ENCODE data around the gene COL13A1. TPM values are rescaled to one million over a fixed set of nuclear protein-coding genes. Genes with fewer than 3 reads are reported as not detected.

The COL13A1 gene
- total RNA-seq, 2 experiments from 2014 or later, result not detected

GRCh38 chr10:69915215-69915560 is 113.5 kb downstream of the COL13A1 start:
- peaks cover 7% of the 10 kb centered on the region for H3K27me3 Mint-ChIP-seq
- H3K9me3 Mint-ChIP-seq, result no peaks in the 10 kb centered on the region
- no peak overlapping the region for H3K27ac Mint-ChIP-seq
- DNase-seq, result no peak
- H3K36me3 Mint-ChIP-seq, result no peaks in the 10 kb centered on the region
- no peaks in the 10 kb centered on the region for H3K4me1 Mint-ChIP-seq
- H3K4me3 Mint-ChIP-seq, result no peak overlapping the region

GRCh38 chr10:69916118-69916517 is 114.4 kb downstream of the COL13A1 start:
- no peaks in the 10 kb centered on the region for H3K9me3 Mint-ChIP-seq
- DNase-seq, result no peak
- no peak overlapping the region for H3K4me3 Mint-ChIP-seq
- H3K27me3 Mint-ChIP-seq, result peaks cover 7% of the 10 kb centered on the region
- H3K4me1 Mint-ChIP-seq, result no peaks in the 10 kb centered on the region
- H3K27ac Mint-ChIP-seq, result no peak overlapping the region
- no peaks in the 10 kb centered on the region for H3K36me3 Mint-ChIP-seq

- Mint-ChIP-seq H3K9me3 (no peaks in the 10 kb centered on the region), H3K4me3 (no peak overlapping the region), H3K27me3 (peaks cover 7% of the 10 kb centered on the region), H3K4me1 (no peaks in the 10 kb centered on the region), H3K36me3 (no peaks in the 10 kb centered on the region), H3K27ac (no peak overlapping the region)
- DNase-seq, result no peak
Measured at GRCh38 chr10:69918036-69918435, 116.3 kb downstream of the COL13A1 start.

- H3K36me3 Mint-ChIP-seq, result no peaks in the 10 kb centered on the region
- H3K4me3 Mint-ChIP-seq, result no peak overlapping the region
- no peak for DNase-seq
- H3K9me3 Mint-ChIP-seq, result no peaks in the 10 kb centered on the region
- H3K4me1 Mint-ChIP-seq, result no peaks in the 10 kb centered on the region
- H3K27ac Mint-ChIP-seq, result no peak overlapping the region
- peaks cover 7% of the 10 kb centered on the region for H3K27me3 Mint-ChIP-seq
Measured at GRCh38 chr10:69919250-69919649, 117.5 kb downstream of the COL13A1 start.

- Mint-ChIP-seq H3K27ac (no peak overlapping the region), H3K36me3 (no peaks in the 10 kb centered on the region), H3K27me3 (no peaks in the 10 kb centered on the region), H3K4me1 (no peaks in the 10 kb centered on the region), H3K9me3 (peaks cover 3% of the 10 kb centered on the region), H3K4me3 (no peak overlapping the region)
- no peak for DNase-seq
Measured at GRCh38 chr10:69925111-69925510, 123.4 kb downstream of the COL13A1 start.

- peaks cover 3% of the 10 kb centered on the region for H3K9me3 Mint-ChIP-seq
- H3K27me3 Mint-ChIP-seq, result no peaks in the 10 kb centered on the region
- H3K4me1 Mint-ChIP-seq, result no peaks in the 10 kb centered on the region
- no peak for DNase-seq
- H3K36me3 Mint-ChIP-seq, result no peaks in the 10 kb centered on the region
- no peak overlapping the region for H3K4me3 Mint-ChIP-seq
- no peak overlapping the region for H3K27ac Mint-ChIP-seq
Measured at GRCh38 chr10:69928339-69928738, 126.6 kb downstream of the COL13A1 start.

- Mint-ChIP-seq H3K27ac (no peak overlapping the region), H3K4me1 (no peaks in the 10 kb centered on the region), H3K9me3 (peaks cover 3% of the 10 kb centered on the region), H3K4me3 (no peak overlapping the region), H3K36me3 (no peaks in the 10 kb centered on the region), H3K27me3 (no peaks in the 10 kb centered on the region)
- no peak for DNase-seq
Measured at GRCh38 chr10:69929575-69929974, 127.9 kb downstream of the COL13A1 start.

- Mint-ChIP-seq H3K9me3 (no peaks in the 10 kb centered on the region), H3K36me3 (no peaks in the 10 kb centered on the region), H3K4me3 (no peak overlapping the region), H3K27me3 (no peaks in the 10 kb centered on the region), H3K27ac (no peak overlapping the region), H3K4me1 (no peaks in the 10 kb centered on the region)
- DNase-seq, result no peak
Measured at GRCh38 chr10:69934768-69935167, 133.1 kb downstream of the COL13A1 start.

- DNase-seq, result no peak
- Mint-ChIP-seq H3K27me3 (no peaks in the 10 kb centered on the region), H3K4me1 (no peaks in the 10 kb centered on the region), H3K4me3 (no peak overlapping the region), H3K36me3 (no peaks in the 10 kb centered on the region), H3K27ac (no peak overlapping the region), H3K9me3 (no peaks in the 10 kb centered on the region)
Measured at GRCh38 chr10:69936091-69936490, 134.4 kb downstream of the COL13A1 start.

- Mint-ChIP-seq H3K27me3 (no peaks in the 10 kb centered on the region), H3K4me1 (no peaks in the 10 kb centered on the region), H3K36me3 (no peaks in the 10 kb centered on the region), H3K9me3 (no peaks in the 10 kb centered on the region), H3K4me3 (no peak overlapping the region), H3K27ac (no peak overlapping the region)
- DNase-seq, result no peak
Measured at GRCh38 chr10:69938541-69938991, 136.9 kb downstream of the COL13A1 start.

- no peaks in the 10 kb centered on the region for H3K27me3 Mint-ChIP-seq
- no peaks in the 10 kb centered on the region for H3K36me3 Mint-ChIP-seq
- H3K4me1 Mint-ChIP-seq, result no peaks in the 10 kb centered on the region
- no peak overlapping the region for H3K4me3 Mint-ChIP-seq
- no peaks in the 10 kb centered on the region for H3K9me3 Mint-ChIP-seq
- DNase-seq, result no peak
- no peak overlapping the region for H3K27ac Mint-ChIP-seq
Measured at GRCh38 chr10:69939061-69939460, 137.4 kb downstream of the COL13A1 start.

GRCh38 chr10:69939481-69939880 is 137.8 kb downstream of the COL13A1 start:
- Mint-ChIP-seq H3K4me1 (no peaks in the 10 kb centered on the region), H3K36me3 (no peaks in the 10 kb centered on the region), H3K27ac (no peak overlapping the region), H3K9me3 (no peaks in the 10 kb centered on the region), H3K27me3 (no peaks in the 10 kb centered on the region), H3K4me3 (no peak overlapping the region)
- no peak for DNase-seq

GRCh38 chr10:69941730-69942129 is 140.0 kb downstream of the COL13A1 start:
- no peak for DNase-seq
- H3K4me1 Mint-ChIP-seq, result no peaks in the 10 kb centered on the region

GRCh38 chr10:69943292-69943820 is 141.7 kb downstream of the COL13A1 start:
- Mint-ChIP-seq H3K27ac (no peak overlapping the region), H3K4me1 (no peaks in the 10 kb centered on the region), H3K27me3 (no peaks in the 10 kb centered on the region), H3K36me3 (no peaks in the 10 kb centered on the region), H3K4me3 (no peak overlapping the region), H3K9me3 (no peaks in the 10 kb centered on the region)
- DNase-seq, result no peak

More at GRCh38 chr10:69941730-69942129, 140.0 kb downstream of the COL13A1 start:
- no peaks in the 10 kb centered on the region for H3K36me3 Mint-ChIP-seq
- H3K27ac Mint-ChIP-seq, result no peak overlapping the region
- H3K27me3 Mint-ChIP-seq, result no peaks in the 10 kb centered on the region
- no peaks in the 10 kb centered on the region for H3K9me3 Mint-ChIP-seq
- no peak overlapping the region for H3K4me3 Mint-ChIP-seq

GRCh38 chr10:69944761-69945160 is 143.1 kb downstream of the COL13A1 start:
- no peak for DNase-seq
- Mint-ChIP-seq H3K4me3 (no peak overlapping the region), H3K9me3 (no peaks in the 10 kb centered on the region), H3K36me3 (no peaks in the 10 kb centered on the region), H3K4me1 (no peaks in the 10 kb centered on the region), H3K27ac (no peak overlapping the region), H3K27me3 (no peaks in the 10 kb centered on the region)

- DNase-seq, result no peak
- H3K27me3 Mint-ChIP-seq, result no peaks in the 10 kb centered on the region
- H3K4me3 Mint-ChIP-seq, result no peak overlapping the region
Measured at GRCh38 chr10:69948261-69948660, 146.6 kb downstream of the COL13A1 start.

GRCh38 chr10:69949770-69950169 is 148.1 kb downstream of the COL13A1 start:
- DNase-seq, result no peak
- H3K4me1 Mint-ChIP-seq, result no peaks in the 10 kb centered on the region
- H3K36me3 Mint-ChIP-seq, result no peaks in the 10 kb centered on the region
- H3K4me3 Mint-ChIP-seq, result no peak overlapping the region
- no peaks in the 10 kb centered on the region for H3K9me3 Mint-ChIP-seq
- no peak overlapping the region for H3K27ac Mint-ChIP-seq
- no peaks in the 10 kb centered on the region for H3K27me3 Mint-ChIP-seq

More at GRCh38 chr10:69948261-69948660, 146.6 kb downstream of the COL13A1 start:
- H3K27ac Mint-ChIP-seq, result no peak overlapping the region
- H3K36me3 Mint-ChIP-seq, result no peaks in the 10 kb centered on the region
- no peaks in the 10 kb centered on the region for H3K9me3 Mint-ChIP-seq
- H3K4me1 Mint-ChIP-seq, result no peaks in the 10 kb centered on the region

Measured in activated naive CD8-positive, alpha-beta T cell treated with anti-CD3 and anti-CD28 coated beads for 36 hours (primary cell).